Lower lobe of right lung (tissue), 2 donors: ENCODE measurements around the gene RALGPS1. TPM values are rescaled to one million over a fixed set of nuclear protein-coding genes. Genes with fewer than 3 reads are reported as not detected.

Experiments
- ATAC-seq, 2 donors: fragments of 200-7000 bp; cut with Tn5 transposase; one replicate each; pipeline ENCODE4 v1.9.1; 2020 to 2022; ENCODE audit warnings: mild to moderate bottlenecking in 2 of 2, moderate library complexity in 2 of 2
- DNase-seq: peaks from one replicate; pipeline ENCODE4 v3.0.0-alpha.2; 2020
- H3K27ac ChIP-seq: fragments of 200-600 bp; one replicate; pipeline ENCODE4 v1.8.0; 2022
- H3K27me3 ChIP-seq: fragments of 200-600 bp; one replicate; pipeline ENCODE4 v1.8.0; 2022; ENCODE audit warnings: low read depth
- H3K36me3 ChIP-seq: fragments of 200-600 bp; one replicate; pipeline ENCODE4 v1.8.0; 2022; ENCODE audit warnings: mild to moderate bottlenecking
- H3K4me1 ChIP-seq: fragments of 200-600 bp; one replicate; pipeline ENCODE4 v1.8.0; 2022
- H3K4me3 ChIP-seq: fragments of 200-600 bp; one replicate; pipeline ENCODE4 v1.8.0; 2022; ENCODE audit warnings: mild to moderate bottlenecking
- H3K9me3 ChIP-seq: fragments of 200-600 bp; one replicate; pipeline ENCODE4 v1.8.0; 2022
- intact Hi-C: fragments of 100-400 bp; cut with DNase I; formaldehyde crosslinking; loops from one replicate; pipeline ENCODE4 v1.11.0; 2022
- total RNA-seq: library from RNA; stranded (reverse); fragmentation: NEBNext Ultra II Directional; extraction: Animal tissue kit (Norgen Biotek cat#: 25700); gene quantifications from one replicate; pipeline ENCODE4 v1.2.1, GENCODE V29; 2021
- TF ChIP-seq, protein P1 (sequence below): fragments of 200-600 bp; IDR thresholded peaks from one replicate; pipeline ENCODE4 v1.8.0; 2022; ENCODE audit warnings: antibody characterized with exemption, mild to moderate bottlenecking
- donor health status: DM: no; HTN: yes; CAD: no; lungs with severe emphysema.

Gene RALGPS1
- total RNA-seq, 1 donor from 2014 or later = 17.6 TPM

GRCh38 chr9:127116088-127116726, 201.6 kb downstream of the RALGPS1 start:
- peaks cover 22% of the 10 kb centered on the region for H3K4me1 ChIP-seq
- ATAC-seq (no peak), DNase-seq (no peak)
- no peaks in the 10 kb centered on the region for H3K36me3 ChIP-seq
- no peaks in the 10 kb centered on the region for H3K27me3 ChIP-seq
- TF ChIP-seq, protein P1, sequence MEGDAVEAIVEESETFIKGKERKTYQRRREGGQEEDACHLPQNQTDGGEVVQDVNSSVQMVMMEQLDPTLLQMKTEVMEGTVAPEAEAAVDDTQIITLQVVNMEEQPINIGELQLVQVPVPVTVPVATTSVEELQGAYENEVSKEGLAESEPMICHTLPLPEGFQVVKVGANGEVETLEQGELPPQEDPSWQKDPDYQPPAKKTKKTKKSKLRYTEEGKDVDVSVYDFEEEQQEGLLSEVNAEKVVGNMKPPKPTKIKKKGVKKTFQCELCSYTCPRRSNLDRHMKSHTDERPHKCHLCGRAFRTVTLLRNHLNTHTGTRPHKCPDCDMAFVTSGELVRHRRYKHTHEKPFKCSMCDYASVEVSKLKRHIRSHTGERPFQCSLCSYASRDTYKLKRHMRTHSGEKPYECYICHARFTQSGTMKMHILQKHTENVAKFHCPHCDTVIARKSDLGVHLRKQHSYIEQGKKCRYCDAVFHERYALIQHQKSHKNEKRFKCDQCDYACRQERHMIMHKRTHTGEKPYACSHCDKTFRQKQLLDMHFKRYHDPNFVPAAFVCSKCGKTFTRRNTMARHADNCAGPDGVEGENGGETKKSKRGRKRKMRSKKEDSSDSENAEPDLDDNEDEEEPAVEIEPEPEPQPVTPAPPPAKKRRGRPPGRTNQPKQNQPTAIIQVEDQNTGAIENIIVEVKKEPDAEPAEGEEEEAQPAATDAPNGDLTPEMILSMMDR = no peak
- H3K4me3 ChIP-seq = no peak overlapping the region
- no peaks in the 10 kb centered on the region for H3K9me3 ChIP-seq
- no peak overlapping the region for H3K27ac ChIP-seq
- intact Hi-C loops = no loop called here

DNA sequence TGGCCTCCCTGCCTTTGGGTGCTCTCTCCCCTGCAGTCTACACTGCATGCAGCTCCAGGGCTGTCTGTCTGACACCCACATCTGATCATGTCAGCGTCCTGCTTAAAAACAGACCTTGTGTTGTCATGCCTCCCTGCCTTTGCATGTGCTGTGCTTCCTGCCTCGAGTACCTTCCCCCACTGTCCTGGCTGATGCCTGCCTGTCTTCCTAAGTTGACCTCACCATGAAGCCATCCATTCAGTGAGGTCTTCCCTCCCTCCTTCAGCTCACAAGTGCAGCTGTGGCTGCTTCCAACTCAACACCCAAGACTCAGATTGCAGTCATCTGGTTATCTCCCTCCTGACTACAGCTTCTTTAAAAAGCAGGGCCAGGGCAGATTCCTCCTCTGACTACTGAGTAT, 202.4 kb downstream of the RALGPS1 start:
- ATAC-seq (no peak), DNase-seq (no peak)
- Histone ChIP-seq H3K36me3 (no peaks in the 10 kb centered on the region), H3K27me3 (no peaks in the 10 kb centered on the region), H3K4me1 (peaks cover 22% of the 10 kb centered on the region), H3K27ac (no peak overlapping the region), H3K9me3 (no peaks in the 10 kb centered on the region), H3K4me3 (no peak overlapping the region)
- TF ChIP-seq, protein P1 = no peak
- intact Hi-C loops = no loop called here

GRCh38 chr9:127117801-127118200, 203.2 kb downstream of the RALGPS1 start:
- DNase-seq (no peak), ATAC-seq (no peak)
- H3K4me1 ChIP-seq = peaks cover 21% of the 10 kb centered on the region
- no peaks in the 10 kb centered on the region for H3K9me3 ChIP-seq
- H3K27me3 ChIP-seq = peaks cover 2% of the 10 kb centered on the region
- H3K4me3 ChIP-seq = no peak overlapping the region
- no peaks in the 10 kb centered on the region for H3K36me3 ChIP-seq
- H3K27ac ChIP-seq = no peak overlapping the region
- intact Hi-C loops = no loop called here
- TF ChIP-seq, protein P1 = no peak

DNA sequence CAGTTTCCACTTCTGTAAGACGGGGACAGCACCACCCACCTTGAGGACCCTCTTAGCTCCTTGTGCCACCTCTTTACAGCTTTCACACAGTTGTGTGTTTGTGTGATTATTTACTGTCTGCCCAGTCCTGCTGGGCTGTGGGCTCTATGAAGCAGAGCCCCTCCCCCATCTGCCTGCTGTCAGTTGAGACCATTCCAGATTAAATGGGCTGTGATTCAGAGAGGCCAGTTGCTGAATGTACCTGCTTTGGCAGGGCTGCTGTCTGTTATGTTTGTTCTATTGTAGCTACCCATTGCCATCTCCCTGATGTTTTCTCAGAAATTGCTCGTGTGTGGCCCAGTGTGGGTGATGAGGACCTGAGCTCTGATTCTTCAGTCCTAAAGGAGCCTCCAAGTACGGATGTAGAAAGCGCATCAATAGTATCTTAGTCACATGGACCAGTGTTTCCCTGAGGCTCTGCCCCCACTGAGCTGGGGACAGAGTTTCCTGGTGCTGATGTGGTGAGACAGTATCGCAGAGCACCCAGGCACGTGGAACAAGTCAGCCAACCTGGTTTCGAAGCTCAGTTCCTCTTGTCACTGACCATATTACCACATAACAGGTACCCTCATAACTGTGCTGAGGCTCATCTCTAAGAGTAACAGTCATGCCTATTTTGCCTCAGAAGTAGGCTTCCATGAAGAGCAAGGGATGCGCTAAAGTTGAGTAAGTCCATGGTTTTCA, 204.2 kb downstream of the RALGPS1 start:
- no peak for ATAC-seq
- Histone ChIP-seq H3K9me3 (no peaks in the 10 kb centered on the region), H3K27me3 (peaks cover 6% of the 10 kb centered on the region), H3K36me3 (no peaks in the 10 kb centered on the region), H3K27ac (no peak overlapping the region), H3K4me1 (peaks cover 24% of the 10 kb centered on the region), H3K4me3 (no peak overlapping the region)
- intact Hi-C loops = no loop called here
- TF ChIP-seq, protein P1 = no peak
- no peak for DNase-seq

GRCh38 chr9:127119320-127119709, 204.7 kb downstream of the RALGPS1 start:
- intact Hi-C loops = no loop called here
- no peak for ATAC-seq
- H3K36me3 ChIP-seq = no peaks in the 10 kb centered on the region
- no peak overlapping the region for H3K4me3 ChIP-seq
- H3K4me1 ChIP-seq = peaks cover 24% of the 10 kb centered on the region
- H3K27ac ChIP-seq = no peak overlapping the region
- H3K9me3 ChIP-seq = no peaks in the 10 kb centered on the region
- peaks cover 6% of the 10 kb centered on the region for H3K27me3 ChIP-seq
- DNase-seq = no peak
- TF ChIP-seq, protein P1 = no peak
